HG03460 (cell line): ENCODE data around the gene ZP3.
"Not testable (repeated sequence)": the region's sequence is repeated elsewhere in the genome, so short reads cannot be mapped to it uniquely, and the experiment has no call there.

Experiments
- ATAC-seq: cut with Tn5 transposase; IDR thresholded peaks from one replicate; pipeline ENCODE4 v1.9.1; 2021; ENCODE audit not compliant: unreplicated experiment

The ZP3 gene

GRCh38 chr7:76403780-76404494, 20.8 kb upstream of the ZP3 start:
- no peak for ATAC-seq

DNA sequence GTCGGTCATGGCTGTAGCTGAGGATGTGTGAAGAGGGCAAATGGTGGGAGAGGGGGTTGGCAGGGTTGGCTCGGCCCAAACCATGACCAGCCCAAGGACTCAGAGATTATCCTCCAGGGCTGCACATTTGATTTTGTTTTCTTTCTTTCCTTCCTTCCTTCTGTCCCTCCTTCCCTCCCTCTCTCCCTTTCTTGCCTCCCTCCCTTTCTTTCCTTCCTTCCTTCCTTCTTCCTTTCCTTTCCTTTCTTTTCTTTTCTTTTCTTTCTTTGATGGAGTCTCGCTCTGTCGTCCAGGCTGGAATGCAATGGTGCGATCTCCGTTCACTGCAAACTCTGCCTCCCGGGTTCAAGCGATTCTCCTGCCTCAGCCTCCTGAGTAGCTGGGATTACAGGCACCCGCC, 19.0 kb upstream of the ZP3 start:
- no peak for ATAC-seq

DNA sequence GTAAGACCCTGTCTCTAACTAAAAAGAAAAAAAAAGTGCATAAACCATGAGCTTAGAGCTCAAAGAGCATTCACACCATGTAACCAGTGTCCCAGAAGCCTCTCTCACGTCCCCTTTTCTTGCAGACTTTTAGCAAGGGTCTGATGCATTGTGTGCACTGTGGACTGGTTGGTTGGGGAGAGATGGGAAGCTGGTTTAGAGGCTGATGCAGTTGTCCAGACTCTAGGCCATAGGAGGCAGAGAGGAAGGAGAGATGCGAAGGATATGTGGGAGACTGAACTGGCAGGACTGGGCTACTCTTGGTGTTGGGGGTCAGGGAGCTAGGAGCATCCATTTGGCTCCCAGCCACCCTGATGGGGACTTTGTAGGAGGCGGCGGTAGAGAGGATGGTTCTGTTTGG, 17.0 kb upstream of the ZP3 start:
- no peak for ATAC-seq

- ATAC-seq = no peak
These were observed 16.6 kb upstream of the ZP3 start for GRCh38 chr7:76408121-76408560.

DNA sequence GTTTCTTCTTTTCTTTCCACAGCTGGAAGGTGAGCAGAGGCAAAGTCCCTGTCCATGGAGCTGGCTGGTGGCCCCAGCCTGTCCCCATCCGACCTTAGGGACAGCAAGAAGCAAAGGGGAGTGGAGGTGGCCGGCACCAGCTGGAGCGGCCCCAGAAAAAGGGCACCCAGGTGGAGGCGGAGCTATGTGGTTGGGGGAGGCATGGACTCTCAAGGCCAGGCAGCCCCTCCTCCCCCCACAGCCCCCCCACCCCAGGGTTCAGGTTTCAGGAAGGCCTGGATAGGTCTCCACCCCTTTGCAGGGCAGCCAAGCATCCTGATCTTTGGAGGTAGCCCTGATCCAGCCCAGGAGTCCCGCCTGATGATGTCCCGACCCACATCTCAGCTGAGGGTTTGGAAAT, 15.2 kb upstream of the ZP3 start, which contains the start of gene SSC4D:
Gene SSC4D (minus strand): TSS at position 161 of the 400 bp plus-strand sequence. CDS start 5,258 bp downstream, outside the sequence.
- no peak for ATAC-seq

DNA sequence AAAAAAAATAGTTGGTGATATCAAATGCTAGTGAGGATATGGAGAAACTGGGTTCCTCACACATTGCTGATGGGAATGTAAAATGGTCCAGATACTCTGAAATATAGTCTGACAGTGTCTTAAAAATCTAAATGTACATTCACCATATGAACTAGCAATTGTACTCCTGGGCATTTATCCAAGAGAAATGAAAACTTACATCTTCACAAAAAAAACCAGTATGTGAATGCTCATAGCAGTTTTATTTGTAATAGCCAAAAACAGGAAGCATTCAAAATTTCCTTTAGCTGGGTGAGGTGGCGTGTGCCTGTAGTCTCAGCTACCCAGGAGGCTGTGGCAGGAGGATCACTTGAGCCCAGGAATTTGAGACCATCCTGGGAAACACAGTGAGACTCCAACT, 13.1 kb upstream of the ZP3 start:
- ATAC-seq = no peak

DNA sequence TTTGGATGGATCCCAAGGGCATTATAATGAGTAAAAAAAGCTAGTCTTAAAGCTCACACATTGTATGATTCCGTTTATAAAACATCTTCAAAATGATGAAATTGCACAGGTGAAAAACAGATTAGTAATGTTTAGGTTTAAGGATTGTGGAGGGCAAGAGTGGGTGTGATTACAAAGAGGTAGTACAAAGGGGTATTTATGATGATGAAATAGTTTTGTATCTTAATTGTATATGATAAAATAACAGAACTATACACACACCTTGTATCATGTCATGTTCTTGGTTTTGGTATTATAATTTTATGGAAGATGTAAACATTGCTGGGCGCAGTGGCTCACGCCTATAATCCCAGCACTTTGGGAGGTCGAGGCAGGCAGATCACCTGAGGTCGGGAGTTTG, 12.5 kb upstream of the ZP3 start:
- no peak for ATAC-seq

DNA sequence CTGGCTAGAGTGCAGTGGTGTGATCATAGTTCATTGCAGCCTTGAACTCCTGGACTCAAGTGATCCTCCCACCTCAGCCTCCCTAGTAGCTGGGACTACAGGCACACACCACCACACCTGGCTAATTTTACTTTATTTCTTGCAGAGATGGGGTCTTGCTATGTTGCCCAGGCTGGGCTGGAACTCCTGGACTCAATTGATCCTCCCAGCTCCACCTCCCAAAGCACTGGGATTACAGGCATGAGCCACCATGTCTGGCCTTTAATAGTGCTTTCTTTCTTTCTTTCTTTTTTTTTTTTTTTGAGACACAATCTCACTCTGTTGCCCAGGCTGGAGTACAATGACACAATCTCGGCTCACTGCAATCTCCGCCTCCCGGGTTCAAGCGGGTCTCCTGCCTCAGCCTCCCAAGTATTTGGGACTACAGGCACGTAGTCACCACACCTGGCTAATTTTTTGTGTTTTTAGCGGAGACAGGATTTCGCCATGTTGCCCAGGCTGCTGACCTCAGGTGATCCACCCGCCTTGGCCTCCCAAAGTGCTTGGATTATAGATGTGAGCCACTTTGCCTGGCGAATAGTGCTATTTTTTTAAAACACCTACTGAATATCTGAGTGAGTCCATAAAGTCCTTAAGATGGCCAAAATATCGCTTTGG, 7.0 kb upstream of the ZP3 start:
- ATAC-seq = not testable (repeated sequence)

GRCh38 chr7:76421097-76421496, 3.7 kb upstream of the ZP3 start:
- not testable (repeated sequence) for ATAC-seq

GRCh38 chr7:76423666-76424412, 911 bp upstream of the ZP3 start:
- no peak for ATAC-seq

DNA sequence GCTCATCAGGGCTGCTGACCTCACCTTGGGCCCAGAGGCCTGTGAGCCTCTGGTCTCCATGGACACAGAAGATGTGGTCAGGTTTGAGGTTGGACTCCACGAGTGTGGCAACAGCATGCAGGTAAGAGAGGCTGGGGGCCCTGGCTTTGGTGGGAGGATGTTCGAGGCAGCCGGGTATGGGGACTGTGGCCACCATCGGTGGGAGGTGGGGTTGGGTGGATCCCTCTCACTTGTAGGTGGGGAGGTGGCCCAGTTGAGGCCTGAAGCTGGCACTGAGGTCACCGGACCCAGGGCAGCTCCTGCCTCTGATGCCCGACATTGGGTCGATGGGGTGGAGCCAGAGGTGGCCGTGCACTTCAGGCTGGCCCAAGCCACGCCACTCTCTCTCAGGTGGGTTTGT, 406 bp downstream of the ZP3 start:
- no peak for ATAC-seq

GRCh38 chr7:76425558-76425957, 808 bp downstream of the ZP3 start:
- ATAC-seq = not testable (repeated sequence)

- no peak for ATAC-seq
These were observed 1.5 kb downstream of the ZP3 start for GRCh38 chr7:76426246-76426645.

GRCh38 chr7:76427635-76428034, 2.9 kb downstream of the ZP3 start:
- ATAC-seq = no peak

DNA sequence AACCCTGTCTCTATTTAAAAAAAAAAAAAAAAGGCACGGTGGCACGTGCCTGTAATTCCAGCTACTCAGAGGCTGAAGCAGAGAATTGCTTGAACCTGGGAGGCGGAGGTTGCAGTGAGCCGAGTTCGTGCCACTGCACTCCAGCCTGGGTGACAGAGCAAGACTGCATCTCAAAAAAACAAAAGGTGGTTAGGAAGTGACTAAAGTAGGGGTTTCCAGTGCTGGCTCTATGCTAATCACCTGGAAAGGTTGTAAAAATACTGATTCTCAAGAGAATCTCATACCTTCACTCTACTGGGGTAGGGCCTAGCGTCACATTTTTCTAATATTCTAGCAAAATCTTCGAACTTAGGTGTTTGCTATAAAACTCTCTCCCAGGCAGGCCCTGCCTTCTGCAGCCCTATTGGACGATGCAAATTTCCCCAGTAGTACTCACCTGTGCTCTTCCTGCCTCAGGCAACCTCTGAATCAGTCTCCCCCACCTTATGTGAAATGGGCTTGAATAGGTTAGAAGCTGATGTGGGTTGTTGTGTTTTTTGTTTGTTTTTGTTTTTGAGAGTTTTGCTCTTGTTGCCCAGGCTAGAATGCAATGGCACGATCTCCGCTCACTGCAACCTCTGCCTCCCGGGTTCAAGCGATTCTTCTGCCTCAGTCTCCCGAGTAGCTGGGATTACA, 3.5 kb downstream of the ZP3 start:
- ATAC-seq = no peak

- ATAC-seq = no peak
These were observed 4.4 kb downstream of the ZP3 start for GRCh38 chr7:76428868-76429805.

GRCh38 chr7:76430211-76430610, 5.5 kb downstream of the ZP3 start:
- ATAC-seq = no peak

DNA sequence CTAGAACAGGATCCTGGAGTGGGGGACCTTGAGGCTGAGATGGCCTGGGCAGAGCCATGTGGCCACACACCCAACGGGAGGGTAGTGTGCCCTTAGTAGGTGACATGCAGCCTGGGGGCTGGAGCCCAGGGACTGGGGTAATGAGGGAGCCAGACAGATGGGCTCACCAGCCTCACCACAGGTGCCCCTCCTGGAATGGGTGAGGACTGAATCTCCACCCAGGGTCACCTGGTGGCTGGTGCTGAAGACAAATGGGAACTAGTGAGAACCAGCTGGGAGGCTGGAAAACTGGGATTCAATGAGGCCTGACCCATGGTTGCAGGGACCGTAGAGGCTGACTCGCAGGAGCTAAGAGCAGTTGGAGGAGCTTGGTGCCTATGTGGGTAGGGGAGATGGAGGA, 6.1 kb downstream of the ZP3 start:
- no peak for ATAC-seq

DNA sequence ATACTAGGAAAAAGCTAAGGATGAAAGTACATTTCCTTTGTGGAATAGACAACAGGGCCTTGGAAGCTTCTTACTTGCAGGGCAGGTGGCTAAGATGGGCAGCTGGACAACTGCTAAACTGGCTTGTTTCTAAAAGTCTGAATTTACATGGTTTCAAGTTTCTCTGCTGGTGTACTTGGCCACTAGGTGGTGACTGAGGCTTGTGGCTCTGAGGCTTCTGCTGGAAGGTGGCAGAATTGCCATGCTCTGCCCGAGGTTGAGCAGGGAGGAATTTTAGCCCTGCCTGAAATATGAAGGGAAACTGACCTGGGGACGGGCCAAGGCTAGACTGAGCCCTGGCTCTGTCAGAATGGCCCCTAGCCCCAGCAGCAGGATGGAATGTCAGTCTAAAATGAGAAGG, 13.1 kb downstream of the ZP3 start:
- peak; percentile 80 for ATAC-seq
